Measurements from ENCODE around the gene DDIT3. TPM values are rescaled to one million over a fixed set of nuclear protein-coding genes. Genes with fewer than 3 reads are reported as not detected.

The DDIT3 gene
- total RNA-seq, 2 experiments from 2014 or later, result 32.3 to 42.7 TPM

DNA sequence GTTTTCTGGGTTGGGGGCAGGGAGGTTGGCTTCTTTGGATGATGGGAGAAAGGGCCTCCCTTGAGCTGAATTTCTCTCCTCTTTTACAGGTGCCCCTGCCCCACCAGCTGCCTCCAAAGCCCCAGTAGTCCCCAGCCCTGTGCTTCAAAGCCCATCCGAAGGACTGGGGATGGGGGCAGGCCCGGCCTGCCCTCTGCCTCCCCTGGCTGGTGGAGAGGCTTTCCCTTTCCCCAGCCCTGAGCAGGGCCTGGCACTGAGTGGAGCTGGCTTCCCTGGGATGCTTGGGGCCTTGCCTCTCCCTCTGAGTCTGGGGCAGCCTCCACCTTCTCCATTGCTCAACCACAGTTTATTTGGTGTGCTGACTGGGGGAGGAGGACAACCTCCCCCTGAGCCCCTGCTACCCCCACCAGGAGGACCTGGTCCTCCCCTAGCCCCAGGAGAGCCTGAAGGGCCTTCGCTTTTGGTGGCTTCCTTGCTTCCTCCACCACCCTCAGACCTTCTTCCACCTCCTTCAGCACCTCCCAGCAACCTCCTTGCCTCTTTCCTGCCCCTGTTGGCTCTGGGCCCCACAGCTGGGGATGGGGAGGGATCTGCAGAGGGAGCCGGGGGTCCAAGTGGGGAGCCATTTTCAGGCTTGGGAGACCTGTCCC, 6.3 kb upstream of the DDIT3 start:
- no TSS peak for BruUV-seq (replicated peaks)
- Histone ChIP-seq H3K4me3 (ENCODE audit: low read depth, low read length, poor library complexity, severe bottlenecking) (no peak overlapping the region), H3K27ac (ENCODE audit: low read depth, low read length, poor library complexity, severe bottlenecking) (no peak overlapping the region), H3K9me2 (ENCODE audit: insufficient read depth, low read length) (no peaks in the 10 kb centered on the region), H4K20me1 (ENCODE audit: insufficient read depth, low read length) (peaks cover 12% of the 10 kb centered on the region; the same call in 1 of the 2 replicates), H3K9me3 (ENCODE audit: low read length) (no peaks in the 10 kb centered on the region), H3K79me2 (ENCODE audit: insufficient read depth, low read depth, low read length) (peaks cover 21% of the 10 kb centered on the region), H2AFZ (ENCODE audit: low read length) (no peak overlapping the region), H3K36me3 (ENCODE audit: insufficient read depth, low read length) (peaks cover 72% of the 10 kb centered on the region), H3K4me2 (ENCODE audit: low read length) (no peak overlapping the region), H3K4me1 (ENCODE audit: insufficient read depth, low read length, poor library complexity, severe bottlenecking) (peaks cover 27% of the 10 kb centered on the region)
- no peak for DNase-seq (ENCODE audit: low spot score)
- CTCF ChIA-PET (ENCODE audit: unreplicated experiment), result no interaction called here
- POLR2A ChIA-PET, result no interaction called here
- TF ChIP-seq, protein P1, sequence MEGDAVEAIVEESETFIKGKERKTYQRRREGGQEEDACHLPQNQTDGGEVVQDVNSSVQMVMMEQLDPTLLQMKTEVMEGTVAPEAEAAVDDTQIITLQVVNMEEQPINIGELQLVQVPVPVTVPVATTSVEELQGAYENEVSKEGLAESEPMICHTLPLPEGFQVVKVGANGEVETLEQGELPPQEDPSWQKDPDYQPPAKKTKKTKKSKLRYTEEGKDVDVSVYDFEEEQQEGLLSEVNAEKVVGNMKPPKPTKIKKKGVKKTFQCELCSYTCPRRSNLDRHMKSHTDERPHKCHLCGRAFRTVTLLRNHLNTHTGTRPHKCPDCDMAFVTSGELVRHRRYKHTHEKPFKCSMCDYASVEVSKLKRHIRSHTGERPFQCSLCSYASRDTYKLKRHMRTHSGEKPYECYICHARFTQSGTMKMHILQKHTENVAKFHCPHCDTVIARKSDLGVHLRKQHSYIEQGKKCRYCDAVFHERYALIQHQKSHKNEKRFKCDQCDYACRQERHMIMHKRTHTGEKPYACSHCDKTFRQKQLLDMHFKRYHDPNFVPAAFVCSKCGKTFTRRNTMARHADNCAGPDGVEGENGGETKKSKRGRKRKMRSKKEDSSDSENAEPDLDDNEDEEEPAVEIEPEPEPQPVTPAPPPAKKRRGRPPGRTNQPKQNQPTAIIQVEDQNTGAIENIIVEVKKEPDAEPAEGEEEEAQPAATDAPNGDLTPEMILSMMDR (conservative IDR thresholded peaks at IDR 0.05; ENCODE audit: low read length), result no peak
- TF ChIP-seq EZH2phosphoT487 (IDR thresholded peaks at IDR 0.05; ENCODE audit: borderline replicate concordance, low read depth, low read length), result no peak
- intact Hi-C loops (cut with micrococcal nuclease; ENCODE audit: unreplicated experiment), result no loop called here

DNA sequence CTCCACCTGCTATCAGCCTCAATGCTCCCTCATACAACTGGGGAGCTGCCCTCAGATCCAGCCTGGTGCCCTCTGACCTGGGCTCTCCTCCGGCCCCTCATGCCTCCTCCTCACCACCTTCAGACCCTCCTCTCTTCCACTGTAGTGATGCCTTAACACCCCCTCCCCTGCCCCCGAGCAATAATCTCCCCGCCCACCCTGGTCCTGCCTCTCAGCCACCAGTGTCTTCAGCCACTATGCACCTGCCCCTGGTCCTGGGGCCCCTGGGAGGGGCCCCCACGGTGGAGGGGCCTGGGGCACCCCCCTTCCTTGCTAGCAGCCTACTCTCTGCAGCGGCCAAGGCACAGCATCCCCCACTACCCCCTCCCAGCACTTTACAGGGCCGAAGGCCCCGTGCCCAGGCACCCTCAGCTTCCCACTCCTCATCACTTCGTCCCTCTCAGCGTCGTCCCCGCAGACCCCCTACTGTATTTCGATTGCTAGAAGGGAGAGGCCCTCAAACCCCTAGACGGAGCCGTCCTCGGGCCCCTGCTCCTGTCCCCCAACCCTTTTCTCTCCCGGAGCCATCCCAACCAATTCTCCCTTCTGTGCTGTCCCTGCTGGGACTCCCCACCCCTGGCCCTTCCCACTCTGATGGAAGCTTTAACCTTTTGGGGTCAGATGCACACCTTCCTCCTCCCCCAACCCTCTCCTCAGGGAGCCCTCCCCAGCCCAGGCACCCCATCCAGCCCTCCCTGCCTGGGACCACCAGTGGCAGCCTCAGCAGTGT, 5.5 kb upstream of the DDIT3 start:
- TF ChIP-seq EZH2phosphoT487 (IDR thresholded peaks at IDR 0.05; ENCODE audit: borderline replicate concordance, low read depth, low read length), result no peak
- TF ChIP-seq, protein P1 (conservative IDR thresholded peaks at IDR 0.05; ENCODE audit: low read length), result no peak
- BruUV-seq (replicated peaks), result TSS peak; percentile 14
- Histone ChIP-seq H3K4me1 (ENCODE audit: insufficient read depth, low read length, poor library complexity, severe bottlenecking) (peaks cover 35% of the 10 kb centered on the region), H2AFZ (ENCODE audit: low read length) (no peak overlapping the region), H3K4me3 (ENCODE audit: low read depth, low read length, poor library complexity, severe bottlenecking) (no peak overlapping the region), H4K20me1 (ENCODE audit: insufficient read depth, low read length) (peaks cover 12% of the 10 kb centered on the region; the same call in 1 of the 2 replicates), H3K9me3 (ENCODE audit: low read length) (no peaks in the 10 kb centered on the region), H3K9me2 (ENCODE audit: insufficient read depth, low read length) (no peaks in the 10 kb centered on the region), H3K4me2 (ENCODE audit: low read length) (peak overlapping the region; percentile 81; the same call in 1 of the 2 replicates), H3K79me2 (ENCODE audit: insufficient read depth, low read depth, low read length) (peaks cover 21% of the 10 kb centered on the region), H3K27ac (ENCODE audit: low read depth, low read length, poor library complexity, severe bottlenecking) (no peak overlapping the region), H3K36me3 (ENCODE audit: insufficient read depth, low read length) (peaks cover 64% of the 10 kb centered on the region)
- CTCF ChIA-PET (ENCODE audit: unreplicated experiment), result no interaction called here
- intact Hi-C loops (cut with micrococcal nuclease; ENCODE audit: unreplicated experiment), result no loop called here
- DNase-seq (ENCODE audit: low spot score), result no peak
- POLR2A ChIA-PET, result no interaction called here
